Measurements from ENCODE around the gene MT2A. TPM values are rescaled to one million over a fixed set of nuclear protein-coding genes. Genes with fewer than 3 reads are reported as not detected.

MT2A gene
- total and polyA plus RNA-seq, 2 of the 13 experiments (the other 11 are each of a cell fraction or from before 2014, with no cell fraction given) = 135 to 371 TPM

- TF ChIP-seq THYN1 (CRISPR knock-in tag; IDR thresholded peaks at IDR 0.05; ENCODE audit: borderline replicate concordance, low read depth) (peak; percentile 59; the same call in 1 of the 2 replicates), ZNF432 (CRISPR knock-in tag; IDR thresholded peaks at IDR 0.05; ENCODE audit: borderline replicate concordance) (no peak), ERF (CRISPR knock-in tag; IDR thresholded peaks at IDR 0.05) (peak; percentile 83), NR2F6 (IDR thresholded peaks at IDR 0.05) (peak; percentile 84), NR2F6 (CRISPR knock-in tag; IDR thresholded peaks at IDR 0.05) (peak; percentile 76; the same call in 1 of the 2 replicates), KDM1A (CRISPR knock-in tag; IDR thresholded peaks at IDR 0.05) (peak; percentile 80), GPBP1L1 (CRISPR knock-in tag; IDR thresholded peaks at IDR 0.05) (no peak), HNRNPK (IDR thresholded peaks at IDR 0.05; ENCODE audit: low read depth, low read length, poor library complexity, severe bottlenecking) (no peak), FLYWCH1 (CRISPR knock-in tag; IDR thresholded peaks at IDR 0.05) (no peak), ZNF256 (CRISPR knock-in tag; conservative IDR thresholded peaks at IDR 0.05) (no peak; the same call in 1 of the 2 replicates), ZNF136 (CRISPR knock-in tag; IDR thresholded peaks at IDR 0.05; ENCODE audit: low read depth) (no peak), ZNF12 (CRISPR knock-in tag; IDR thresholded peaks at IDR 0.05) (peak; percentile 57), NFYC (CRISPR knock-in tag; IDR thresholded peaks at IDR 0.05) (no peak), ISX (CRISPR knock-in tag; conservative IDR thresholded peaks at IDR 0.05) (no peak), ZBTB7B (CRISPR knock-in tag; IDR thresholded peaks at IDR 0.05) (peak; percentile 81), MED13 (CRISPR knock-in tag; IDR thresholded peaks at IDR 0.05) (no peak), ZNF549 (CRISPR knock-in tag; IDR thresholded peaks at IDR 0.05) (no peak; the same call in 1 of the 2 replicates), SMC3 (IDR thresholded peaks at IDR 0.05; ENCODE audit: low read length) (peak; percentile 0; the same call in 1 of the 2 replicates), ZNF232 (CRISPR knock-in tag; IDR thresholded peaks at IDR 0.05; ENCODE audit: borderline replicate concordance) (0 out of 2 replicates have a peak, but pooled peaks have one; percentile 49), ZNF142 (CRISPR knock-in tag; IDR thresholded peaks at IDR 0.05) (no peak; the same call in 1 of the 2 replicates), ETV5 (CRISPR knock-in tag; IDR thresholded peaks at IDR 0.05; ENCODE audit: borderline replicate concordance) (peak; percentile 94)
- TF ChIP-seq, protein P1, sequence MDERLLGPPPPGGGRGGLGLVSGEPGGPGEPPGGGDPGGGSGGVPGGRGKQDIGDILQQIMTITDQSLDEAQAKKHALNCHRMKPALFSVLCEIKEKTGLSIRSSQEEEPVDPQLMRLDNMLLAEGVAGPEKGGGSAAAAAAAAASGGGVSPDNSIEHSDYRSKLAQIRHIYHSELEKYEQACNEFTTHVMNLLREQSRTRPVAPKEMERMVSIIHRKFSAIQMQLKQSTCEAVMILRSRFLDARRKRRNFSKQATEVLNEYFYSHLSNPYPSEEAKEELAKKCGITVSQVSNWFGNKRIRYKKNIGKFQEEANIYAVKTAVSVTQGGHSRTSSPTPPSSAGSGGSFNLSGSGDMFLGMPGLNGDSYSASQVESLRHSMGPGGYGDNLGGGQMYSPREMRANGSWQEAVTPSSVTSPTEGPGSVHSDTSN (CRISPR knock-in tag; IDR thresholded peaks at IDR 0.05) = no peak
- TF ChIP-seq, protein P2, sequence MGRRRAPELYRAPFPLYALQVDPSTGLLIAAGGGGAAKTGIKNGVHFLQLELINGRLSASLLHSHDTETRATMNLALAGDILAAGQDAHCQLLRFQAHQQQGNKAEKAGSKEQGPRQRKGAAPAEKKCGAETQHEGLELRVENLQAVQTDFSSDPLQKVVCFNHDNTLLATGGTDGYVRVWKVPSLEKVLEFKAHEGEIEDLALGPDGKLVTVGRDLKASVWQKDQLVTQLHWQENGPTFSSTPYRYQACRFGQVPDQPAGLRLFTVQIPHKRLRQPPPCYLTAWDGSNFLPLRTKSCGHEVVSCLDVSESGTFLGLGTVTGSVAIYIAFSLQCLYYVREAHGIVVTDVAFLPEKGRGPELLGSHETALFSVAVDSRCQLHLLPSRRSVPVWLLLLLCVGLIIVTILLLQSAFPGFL (CRISPR knock-in tag; IDR thresholded peaks at IDR 0.05) = 0 out of 2 replicates have a peak, but pooled peaks have one; percentile 73
These were observed 1.2 kb upstream of the MT2A start (continued) for GRCh38 chr16:56607109-56607618.
